Duodenal mucosa (tissue), 2 donors: ENCODE results near the gene LYPD6B.

ENCODE experiments used
- H3K27ac ChIP-seq: one replicate; pipeline ENCODE4 v1.7.0; 2013; ENCODE audit warnings: low read depth, low read length
- H3K27me3 ChIP-seq, 2 donors: one replicate each; pipeline ENCODE4 v1.7.0; 2013; ENCODE audit warnings: low read length in 2 of 2, control low read depth in 1 of 2; ENCODE audit not compliant: insufficient read depth in 2 of 2, control insufficient read depth in 1 of 2
- H3K36me3 ChIP-seq, 2 donors: one replicate each; pipeline ENCODE4 v1.7.0; 2013; ENCODE audit warnings: low read length in 2 of 2, control low read depth in 1 of 2; ENCODE audit not compliant: insufficient read depth in 2 of 2, control insufficient read depth in 1 of 2
- H3K4me1 ChIP-seq, 2 donors: one replicate each; pipeline ENCODE4 v1.7.0; 2013; ENCODE audit warnings: low read length in 2 of 2, control low read depth in 1 of 2; ENCODE audit not compliant: insufficient read depth in 2 of 2, control insufficient read depth in 1 of 2
- H3K4me3 ChIP-seq, 2 donors: one replicate each; pipeline ENCODE4 v1.7.0; 2013; ENCODE audit warnings: low read length in 2 of 2, low read depth in 1 of 2
- H3K9ac ChIP-seq, 2 donors: one replicate each; pipeline ENCODE4 v1.7.0; 2013; ENCODE audit warnings: low read length in 2 of 2, low read depth in 1 of 2
- H3K9me3 ChIP-seq, 2 donors: one replicate each; pipeline ENCODE4 v1.7.0; 2013; ENCODE audit warnings: low read length in 2 of 2, control low read depth in 1 of 2; ENCODE audit not compliant: control insufficient read depth in 1 of 2

Gene LYPD6B

DNA sequence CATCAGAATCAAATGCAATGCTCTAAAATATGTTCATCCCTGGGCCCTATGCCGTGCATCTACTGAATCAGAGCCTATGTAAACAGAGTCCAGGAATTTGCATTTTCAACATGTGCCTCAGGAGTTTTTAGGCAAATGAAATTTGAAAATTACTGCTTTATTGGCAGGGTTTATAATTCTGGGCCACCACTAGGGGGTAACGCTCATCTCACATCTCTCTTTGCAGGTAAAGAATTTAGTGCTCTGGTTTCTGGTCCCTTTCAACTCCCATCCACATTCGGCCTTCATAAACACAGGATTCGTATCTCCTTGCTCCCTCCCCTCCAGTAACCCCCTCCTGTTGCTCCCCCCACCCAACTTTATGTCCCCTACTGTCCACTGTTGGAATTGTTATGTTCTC is 49.3 kb downstream of the LYPD6B start:
- Histone ChIP-seq H3K4me3 (no peak overlapping the region), H3K36me3 (no peaks in the 10 kb centered on the region), H3K27ac (no peak overlapping the region), H3K4me1 (no peaks in the 10 kb centered on the region), H3K9ac (no peak overlapping the region), H3K9me3 (no peaks in the 10 kb centered on the region), H3K27me3 (peaks cover 0 to 3% of the 10 kb centered on the region in 2 donors)

DNA sequence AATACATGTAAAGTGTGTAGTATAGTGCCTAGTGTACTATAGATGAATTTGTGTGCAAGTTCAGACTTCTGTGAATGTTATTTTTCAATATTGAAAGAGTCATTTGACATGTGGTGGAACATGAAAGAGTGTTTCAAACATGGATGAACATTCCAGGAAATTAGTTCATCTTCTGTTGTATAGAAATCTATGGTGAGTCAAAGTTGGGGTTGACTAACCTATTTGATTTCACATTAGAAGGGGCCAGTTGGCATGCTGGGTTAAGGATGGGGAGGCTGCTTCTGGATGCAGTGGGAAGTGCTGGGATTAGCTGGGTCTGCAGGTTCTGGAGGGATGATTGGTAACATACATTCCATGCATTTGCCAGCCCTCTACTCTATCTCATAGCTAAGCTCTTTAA is 50.6 kb downstream of the LYPD6B start:
- H3K4me1 ChIP-seq: no peaks in the 10 kb centered on the region
- H3K9me3 ChIP-seq: no peaks in the 10 kb centered on the region
- H3K4me3 ChIP-seq: no peak overlapping the region
- H3K27me3 ChIP-seq: peaks cover 0 to 3% of the 10 kb centered on the region in 2 donors
- no peaks in the 10 kb centered on the region for H3K36me3 ChIP-seq
- no peak overlapping the region for H3K9ac ChIP-seq
- H3K27ac ChIP-seq: no peak overlapping the region

DNA sequence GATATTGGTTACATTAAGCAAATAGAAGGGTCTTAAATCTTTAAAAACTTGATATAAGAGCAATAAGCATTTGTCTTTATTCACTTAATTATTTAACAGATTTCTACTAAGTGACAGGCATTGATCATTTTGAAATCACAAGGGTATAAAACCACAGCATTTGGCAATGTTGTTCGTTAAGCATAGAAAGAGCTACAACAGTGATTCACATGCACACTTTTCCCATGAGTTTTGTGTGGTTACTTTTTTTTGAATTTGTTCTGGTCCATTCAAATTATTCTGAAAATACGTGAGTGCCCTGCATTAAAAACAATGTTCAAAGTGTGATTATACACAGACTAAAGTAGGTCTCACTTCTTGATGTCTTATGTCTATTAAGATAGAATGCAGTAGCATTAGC is 52.2 kb downstream of the LYPD6B start:
- Histone ChIP-seq H3K36me3 (no peaks in the 10 kb centered on the region), H3K27ac (no peak overlapping the region), H3K9ac (no peak overlapping the region), H3K27me3 (peaks cover 0 to 3% of the 10 kb centered on the region in 2 donors), H3K4me3 (no peak overlapping the region), H3K4me1 (no peaks in the 10 kb centered on the region), H3K9me3 (no peaks in the 10 kb centered on the region)

DNA sequence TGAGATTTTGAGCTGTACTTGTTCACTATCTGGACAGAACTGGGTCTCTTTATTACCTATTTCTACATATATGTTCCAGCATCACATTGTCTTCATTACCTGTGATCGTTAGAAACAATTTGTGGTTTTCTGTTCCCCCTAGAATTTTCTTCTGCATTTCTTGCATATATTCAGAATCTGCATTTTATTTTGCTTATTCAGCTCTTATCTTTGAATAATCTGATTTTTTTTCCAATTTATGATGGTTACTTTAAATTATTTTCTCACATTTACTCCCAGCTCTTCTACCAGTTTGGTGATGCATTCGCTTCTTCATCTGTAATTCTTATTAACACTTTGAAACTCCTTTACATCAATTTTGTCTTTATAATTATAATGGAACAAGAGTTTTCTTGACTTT is 55.1 kb downstream of the LYPD6B start:
- no peak overlapping the region for H3K27ac ChIP-seq
- peaks cover 0 to 3% of the 10 kb centered on the region in 2 donors for H3K27me3 ChIP-seq
- H3K9ac ChIP-seq: no peak overlapping the region
- no peaks in the 10 kb centered on the region for H3K36me3 ChIP-seq
- no peaks in the 10 kb centered on the region for H3K4me1 ChIP-seq
- H3K4me3 ChIP-seq: no peak overlapping the region
- H3K9me3 ChIP-seq: no peaks in the 10 kb centered on the region

DNA sequence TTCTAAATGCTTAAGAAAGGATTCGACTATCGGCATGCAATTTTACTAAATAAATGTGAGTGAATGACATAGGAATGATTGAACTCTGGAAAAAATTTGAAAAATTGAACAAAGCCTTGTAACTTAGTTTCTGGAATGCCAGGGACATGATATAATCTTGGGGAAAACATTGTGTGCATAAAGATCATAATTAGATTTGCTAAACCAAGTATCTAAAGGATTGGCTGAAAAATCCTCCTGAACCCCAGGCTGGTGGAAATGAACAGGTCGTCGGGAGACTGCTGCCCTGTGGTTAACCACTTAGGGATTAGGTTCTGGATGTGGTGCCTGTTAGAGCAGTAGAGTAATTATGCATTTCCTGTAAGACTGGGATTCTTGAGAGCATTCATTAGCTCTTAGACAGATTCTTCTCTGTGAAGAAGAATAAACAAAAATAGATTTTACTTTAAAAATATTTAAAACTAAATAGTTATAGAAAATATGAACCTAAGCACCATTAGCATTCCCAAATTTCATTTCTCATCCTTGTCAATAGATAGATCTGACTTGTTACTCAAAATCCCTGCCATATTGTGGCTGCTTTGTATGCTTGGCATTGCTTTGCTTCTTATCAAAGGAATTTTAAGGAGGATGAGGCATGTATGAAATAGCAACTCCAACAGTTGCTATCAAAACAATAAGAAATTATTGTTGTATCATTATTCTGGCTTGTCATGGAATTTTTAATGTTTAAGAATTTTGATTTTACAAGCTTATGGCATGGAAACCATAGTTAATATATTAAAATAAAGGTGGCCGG is 55.9 kb downstream of the LYPD6B start:
- Histone ChIP-seq H3K4me1 (no peaks in the 10 kb centered on the region), H3K36me3 (no peaks in the 10 kb centered on the region), H3K4me3 (no peak overlapping the region), H3K27ac (no peak overlapping the region), H3K9ac (no peak overlapping the region), H3K27me3 (peaks cover 0 to 3% of the 10 kb centered on the region in 2 donors), H3K9me3 (no peaks in the 10 kb centered on the region)

DNA sequence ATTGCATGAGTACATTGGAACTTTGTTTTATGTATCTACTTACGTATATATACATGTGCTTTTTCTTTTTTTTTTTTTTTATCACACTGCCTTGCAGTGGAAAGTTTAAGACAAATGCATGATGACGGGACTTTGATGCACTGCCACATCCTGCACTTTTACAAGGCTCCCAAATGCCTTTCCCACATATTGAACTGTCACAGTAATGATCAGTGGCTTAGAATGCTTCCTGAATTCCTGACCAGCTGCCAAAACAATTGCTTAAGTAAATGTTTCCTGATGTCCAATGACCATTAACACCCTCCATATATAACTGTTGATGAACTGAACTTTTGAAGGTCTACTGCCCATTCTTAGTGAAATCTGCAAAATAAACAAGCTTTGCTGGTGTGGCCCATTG is 60.2 kb downstream of the LYPD6B start:
- H3K9ac ChIP-seq: no peak overlapping the region
- H3K27me3 ChIP-seq: no peaks in the 10 kb centered on the region
- H3K4me1 ChIP-seq: no peaks in the 10 kb centered on the region
- no peak overlapping the region for H3K4me3 ChIP-seq
- H3K36me3 ChIP-seq: no peaks in the 10 kb centered on the region
- H3K9me3 ChIP-seq: no peaks in the 10 kb centered on the region
- H3K27ac ChIP-seq: no peak overlapping the region

DNA sequence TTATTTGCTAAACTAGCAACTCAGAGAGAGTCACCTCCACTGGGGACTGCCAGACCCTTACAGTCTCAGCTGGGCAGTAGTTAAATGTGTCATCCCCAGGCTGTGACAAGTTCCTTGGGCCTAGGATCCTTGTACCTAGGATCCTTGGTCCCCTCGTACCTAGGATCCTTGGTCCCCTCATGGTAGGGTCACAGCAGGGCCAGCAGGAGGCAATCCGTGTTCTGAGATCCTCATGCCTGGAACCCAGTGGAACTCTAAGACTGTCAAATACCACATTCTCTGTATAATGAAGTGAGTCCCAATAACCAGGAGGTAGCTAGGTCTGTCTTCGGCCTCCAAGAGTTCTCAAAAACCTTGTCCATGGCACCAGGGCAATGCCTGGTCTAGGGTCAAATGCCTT is 60.8 kb downstream of the LYPD6B start:
- Histone ChIP-seq H3K9me3 (no peaks in the 10 kb centered on the region), H3K27me3 (no peaks in the 10 kb centered on the region)

DNA sequence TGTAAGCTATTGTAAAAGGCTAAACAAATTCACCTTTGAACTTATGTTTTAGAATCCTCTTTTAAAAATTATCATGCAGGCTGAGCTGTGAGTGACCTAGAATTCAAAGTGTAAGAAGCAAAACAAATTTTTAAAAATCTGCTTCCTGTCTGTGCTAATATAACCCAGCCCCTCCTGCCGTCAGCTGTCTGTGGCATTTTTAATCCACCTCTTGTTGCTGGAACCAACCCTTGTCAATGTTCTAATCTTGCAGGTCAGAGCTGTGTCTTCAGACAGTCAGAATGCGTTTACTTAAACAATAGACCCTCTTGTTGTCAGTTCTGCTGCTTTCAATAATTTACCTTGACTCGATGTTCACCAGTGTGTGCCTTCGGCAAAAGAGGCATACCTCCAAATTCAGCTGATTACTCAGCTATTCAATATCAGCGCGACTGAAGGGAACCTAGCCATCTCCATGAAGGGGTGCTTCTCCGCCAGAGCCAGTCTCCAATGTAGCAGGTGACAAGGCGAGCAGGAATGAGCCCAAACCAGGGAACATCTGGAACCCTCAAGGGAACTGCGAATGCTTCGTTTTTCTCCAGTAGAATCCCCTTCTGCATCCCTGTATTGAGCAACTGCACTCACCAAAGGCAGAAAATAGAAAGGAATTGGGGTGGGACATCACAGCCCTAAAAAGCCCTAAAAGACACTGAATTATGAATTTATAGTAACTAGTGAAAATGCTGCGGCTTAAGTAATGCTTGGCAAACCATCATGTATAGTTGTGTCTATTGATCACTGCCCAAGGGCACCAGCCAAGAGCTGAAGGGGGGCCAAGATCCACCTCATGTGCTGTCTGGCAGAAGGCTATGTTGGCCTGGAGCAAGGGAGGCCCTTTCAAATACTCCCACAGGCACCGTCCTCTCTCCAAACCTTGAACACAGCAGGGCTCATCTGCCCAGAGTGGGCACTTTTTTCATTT is 62.5 kb downstream of the LYPD6B start:
- Histone ChIP-seq H3K27me3 (no peaks in the 10 kb centered on the region), H3K9me3 (peaks cover 2 to 8% of the 10 kb centered on the region in 2 donors), H3K27ac (no peak overlapping the region), H3K4me1 (no peaks in the 10 kb centered on the region), H3K4me3 (no peak overlapping the region), H3K9ac (no peak overlapping the region), H3K36me3 (no peaks in the 10 kb centered on the region)

More for the DNA sequence above, 60.8 kb downstream of the LYPD6B start:
- H3K4me3 ChIP-seq: no peak overlapping the region
- no peaks in the 10 kb centered on the region for H3K4me1 ChIP-seq
- H3K27ac ChIP-seq: no peak overlapping the region
- H3K9ac ChIP-seq: no peak overlapping the region
- H3K36me3 ChIP-seq: no peaks in the 10 kb centered on the region

DNA sequence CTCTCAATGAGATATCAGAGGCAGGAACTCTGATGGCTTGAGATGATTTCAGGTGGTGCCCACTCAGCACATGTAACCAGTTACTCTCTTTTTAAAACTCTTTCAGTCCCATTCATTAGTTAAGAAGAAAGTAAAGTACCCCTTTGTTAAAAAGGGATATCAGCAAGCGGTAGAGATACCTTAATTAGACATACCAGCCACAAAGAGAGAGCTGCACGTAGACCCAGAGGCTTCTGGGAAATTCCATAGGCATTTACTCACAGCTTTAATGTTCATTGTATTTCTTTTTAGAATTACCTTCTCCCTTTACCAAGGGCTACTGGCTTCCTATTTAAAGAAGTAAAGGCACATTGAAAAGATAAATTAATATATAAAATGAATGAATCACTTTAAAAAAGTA is 63.3 kb downstream of the LYPD6B start:
- H3K4me3 ChIP-seq: no peak overlapping the region
- no peak overlapping the region for H3K27ac ChIP-seq

DNA sequence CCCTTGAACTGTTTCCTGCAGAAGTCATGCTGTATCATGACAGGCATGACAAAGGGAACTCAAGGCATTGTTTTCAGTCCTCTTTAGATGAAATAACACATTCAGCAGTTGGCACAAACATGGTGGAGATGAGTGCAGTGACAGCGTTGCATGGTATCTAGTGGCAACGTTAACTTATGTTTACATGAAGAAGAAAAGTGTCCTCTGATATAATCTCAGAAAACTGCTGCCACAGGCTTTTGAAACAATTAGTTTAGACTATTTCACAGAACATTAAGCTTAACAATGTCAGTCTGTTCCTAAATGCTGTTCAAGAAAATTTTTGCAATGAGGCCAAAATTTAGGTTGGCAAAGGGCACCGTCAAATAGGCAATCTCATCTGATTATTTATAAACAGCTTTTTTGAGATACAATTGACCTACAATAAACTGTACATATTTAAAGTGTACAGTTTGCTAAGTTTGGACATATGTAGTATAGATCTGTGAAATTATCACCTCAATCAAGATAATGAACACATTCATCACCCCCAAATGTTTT is 64.7 kb downstream of the LYPD6B start:
- peaks cover 2 to 8% of the 10 kb centered on the region in 2 donors for H3K9me3 ChIP-seq
- H3K9ac ChIP-seq: no peak overlapping the region
- H3K36me3 ChIP-seq: no peaks in the 10 kb centered on the region
- no peaks in the 10 kb centered on the region for H3K27me3 ChIP-seq
- no peak overlapping the region for H3K4me3 ChIP-seq
- H3K4me1 ChIP-seq: no peaks in the 10 kb centered on the region
- no peak overlapping the region for H3K27ac ChIP-seq

More for the DNA sequence above, 63.3 kb downstream of the LYPD6B start:
- no peaks in the 10 kb centered on the region for H3K27me3 ChIP-seq
- no peak overlapping the region for H3K9ac ChIP-seq
- peaks cover 2 to 8% of the 10 kb centered on the region in 2 donors for H3K9me3 ChIP-seq
- H3K4me1 ChIP-seq: no peaks in the 10 kb centered on the region
- H3K36me3 ChIP-seq: no peaks in the 10 kb centered on the region
